ENCODE measurements around the gene SUCLG2. TPM values are rescaled to one million over a fixed set of nuclear protein-coding genes. Genes with fewer than 3 reads are reported as not detected.

The SUCLG2 gene
- total RNA-seq, 1 experiment from 2014 or later, result 33.8 TPM

DNA sequence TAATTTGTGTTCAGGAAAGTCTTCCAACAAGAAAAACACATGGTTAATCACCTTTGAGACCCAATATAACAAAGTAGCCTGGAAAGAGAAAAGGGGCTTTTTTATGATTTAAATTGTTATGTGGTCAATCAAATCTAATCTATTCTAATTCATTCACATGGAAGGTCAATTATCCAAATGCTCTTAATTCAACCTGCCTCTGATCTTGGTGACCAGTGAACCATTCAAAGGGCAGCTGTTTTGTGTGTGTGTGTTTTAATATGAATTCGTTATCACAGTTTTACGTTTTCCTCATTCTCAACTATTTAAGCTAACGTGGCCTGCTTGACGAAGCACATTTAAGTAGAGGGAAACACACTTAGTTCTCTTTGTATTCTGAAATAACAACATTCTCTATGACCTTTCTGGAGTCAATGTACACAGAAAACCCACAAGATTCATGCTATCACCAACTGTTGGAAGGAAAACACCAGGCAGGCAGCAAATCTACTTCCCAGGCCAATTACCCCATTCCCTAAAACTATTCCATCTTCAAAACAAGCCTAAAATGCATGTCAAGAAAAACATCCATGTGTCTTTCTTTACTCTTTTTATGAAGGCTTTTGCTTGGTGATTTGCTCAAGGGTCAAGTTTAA, 195.4 kb downstream of the SUCLG2 start:
- no peak for DNase-seq (ENCODE audit: low spot score)

DNA sequence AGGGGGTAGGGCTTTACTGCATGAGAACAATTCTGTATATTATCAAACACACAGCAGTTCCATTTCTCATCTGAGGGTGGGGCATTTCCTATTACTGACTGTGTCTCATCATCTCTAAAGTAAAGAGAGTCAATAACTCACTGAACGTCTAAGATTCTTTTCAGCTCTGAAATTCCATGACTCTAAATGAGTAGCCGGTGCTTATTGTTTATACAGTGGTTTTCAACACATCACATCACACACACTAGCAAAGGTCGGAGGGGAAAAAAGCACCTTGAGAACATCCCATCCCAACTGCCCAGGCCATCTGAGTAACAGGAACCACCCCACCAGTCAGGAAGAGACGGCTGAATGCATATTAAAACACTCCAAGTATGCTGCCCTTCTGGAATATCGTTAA, 196.0 kb downstream of the SUCLG2 start:
- DNase-seq (ENCODE audit: low spot score), result no peak

DNA sequence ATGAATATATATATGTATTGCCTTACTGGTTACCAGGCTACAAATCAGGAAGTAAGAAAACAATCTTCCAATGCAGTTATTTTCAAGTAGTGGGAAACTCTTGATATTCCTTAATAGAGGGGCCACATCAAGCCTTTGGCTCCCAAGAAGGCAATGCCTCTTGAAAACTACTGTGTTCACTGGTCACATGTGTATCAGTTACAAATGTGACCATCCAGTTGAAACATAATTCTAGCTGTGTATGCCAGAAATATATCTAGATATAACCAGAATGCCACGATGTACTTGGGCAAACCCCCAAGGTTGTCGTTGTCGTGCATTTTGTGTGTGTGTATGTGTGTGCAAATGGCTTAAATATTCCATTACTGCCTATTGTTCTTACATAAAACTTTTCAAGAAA, 200.8 kb downstream of the SUCLG2 start:
- no peak for DNase-seq (ENCODE audit: low spot score)

DNA sequence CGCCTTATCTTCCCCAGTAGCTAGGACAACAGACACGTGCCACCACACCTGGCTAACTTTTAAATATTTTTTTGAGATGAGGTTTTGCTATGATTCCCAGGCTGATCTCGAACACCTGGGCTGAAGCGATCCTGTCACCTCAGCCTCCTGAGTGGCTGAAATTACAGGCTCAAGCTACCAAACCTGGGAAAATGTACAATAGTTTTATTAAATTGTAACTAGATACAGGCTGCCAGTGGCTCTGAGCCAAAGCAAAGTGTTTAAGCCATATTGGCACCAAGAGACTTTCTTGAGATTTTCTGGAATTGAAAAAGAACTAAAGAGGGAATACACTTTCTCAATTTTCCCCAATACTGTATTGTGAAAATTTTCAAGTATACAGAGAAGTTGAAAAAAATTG, 204.3 kb downstream of the SUCLG2 start:
- DNase-seq (ENCODE audit: low spot score), result no peak

DNA sequence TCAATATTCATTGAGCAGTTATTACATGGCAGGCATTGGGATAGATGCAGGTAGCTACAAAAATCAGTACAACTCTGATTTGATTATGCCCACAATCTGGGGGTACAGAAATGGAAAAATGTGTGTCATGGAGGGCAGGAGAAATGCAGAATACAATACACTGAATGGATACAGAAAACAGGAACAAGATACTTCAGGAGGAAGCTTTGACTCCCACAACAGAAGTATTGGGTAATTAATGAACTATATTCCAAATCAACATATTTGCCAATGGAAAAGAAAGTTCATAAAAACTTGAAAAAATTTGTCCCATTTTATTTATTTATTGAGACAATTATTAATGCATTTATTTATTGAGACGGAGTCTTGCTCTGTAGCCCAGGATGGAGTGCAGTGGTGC, 207.0 kb downstream of the SUCLG2 start:
- no peak for DNase-seq (ENCODE audit: low spot score)

DNA sequence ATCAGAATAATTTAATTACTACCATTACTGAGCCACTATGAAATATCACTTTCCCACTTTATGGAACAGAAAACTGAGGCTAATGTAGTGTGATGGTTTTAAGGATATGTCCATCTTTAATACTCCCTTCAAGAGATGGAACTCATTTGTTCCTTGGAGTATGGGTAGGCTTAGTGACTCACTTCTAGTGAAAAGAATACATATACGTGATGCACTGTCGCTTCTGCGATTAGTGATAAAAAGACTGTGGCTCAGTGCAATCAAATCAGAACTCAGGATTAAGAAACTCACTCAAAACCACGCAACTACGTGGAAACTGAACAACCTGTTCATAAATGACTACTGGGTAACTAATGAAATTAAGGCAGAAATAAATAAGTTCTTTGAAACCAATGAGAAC, 216.6 kb downstream of the SUCLG2 start:
- no peak for DNase-seq (ENCODE audit: low spot score)

DNA sequence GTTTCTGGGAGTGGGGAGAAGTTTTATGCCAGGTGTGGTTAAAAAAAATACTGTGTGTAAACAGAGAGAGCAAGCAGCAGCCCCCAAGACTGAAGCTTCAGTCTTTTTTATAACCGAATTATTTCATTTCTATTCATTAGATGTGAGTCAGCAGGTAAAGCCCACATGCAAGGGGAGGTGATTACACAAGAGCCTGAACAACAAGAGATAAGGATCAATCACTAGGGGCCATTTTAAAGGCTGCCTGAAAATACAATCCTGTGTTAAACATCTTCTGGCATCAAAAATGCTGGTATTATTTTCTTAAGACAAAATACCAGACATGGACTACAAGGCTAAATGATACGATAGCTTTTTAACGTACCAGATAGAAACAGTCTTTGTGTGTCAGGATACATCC, 217.3 kb downstream of the SUCLG2 start:
- DNase-seq (ENCODE audit: low spot score), result no peak

DNA sequence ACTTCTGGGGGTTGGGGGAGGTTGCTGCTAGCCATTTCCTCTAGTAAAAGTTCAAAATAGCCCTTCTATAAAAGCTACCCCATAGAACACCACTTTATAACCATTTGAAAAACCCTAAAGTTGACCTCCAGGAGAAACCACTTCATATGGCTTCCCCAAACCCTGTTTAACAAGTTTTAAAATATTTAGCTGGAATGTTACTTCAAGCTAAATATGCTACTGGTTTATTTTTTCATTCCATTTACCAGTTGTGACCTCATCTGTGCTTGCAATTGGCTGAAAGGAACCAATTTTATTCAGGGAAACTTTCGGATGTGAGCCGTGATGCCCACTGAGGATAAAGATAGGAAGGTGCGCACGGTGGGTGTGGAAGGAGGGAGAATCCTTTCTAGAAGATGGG, 221.3 kb downstream of the SUCLG2 start:
- DNase-seq (ENCODE audit: low spot score), result no peak

DNA sequence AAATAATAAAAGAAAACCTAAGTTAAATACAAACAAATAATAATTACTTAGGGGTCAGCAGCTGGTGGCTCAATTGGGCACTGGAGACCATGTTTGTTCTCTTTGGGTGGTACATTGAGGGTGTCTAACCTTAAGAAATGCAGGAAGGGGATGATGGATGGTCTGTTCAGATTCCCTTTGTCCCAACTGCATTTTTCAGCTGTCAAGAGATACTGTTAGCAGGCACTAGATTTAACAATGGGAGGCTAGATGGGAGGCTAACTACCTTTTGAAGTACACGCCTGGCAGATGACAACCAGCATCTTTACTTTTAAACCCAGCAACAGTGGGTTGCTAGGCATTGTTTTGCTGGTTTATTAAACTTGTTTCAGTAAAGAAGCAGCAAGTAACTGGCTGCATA, 222.5 kb downstream of the SUCLG2 start:
- DNase-seq (ENCODE audit: low spot score), result no peak

DNA sequence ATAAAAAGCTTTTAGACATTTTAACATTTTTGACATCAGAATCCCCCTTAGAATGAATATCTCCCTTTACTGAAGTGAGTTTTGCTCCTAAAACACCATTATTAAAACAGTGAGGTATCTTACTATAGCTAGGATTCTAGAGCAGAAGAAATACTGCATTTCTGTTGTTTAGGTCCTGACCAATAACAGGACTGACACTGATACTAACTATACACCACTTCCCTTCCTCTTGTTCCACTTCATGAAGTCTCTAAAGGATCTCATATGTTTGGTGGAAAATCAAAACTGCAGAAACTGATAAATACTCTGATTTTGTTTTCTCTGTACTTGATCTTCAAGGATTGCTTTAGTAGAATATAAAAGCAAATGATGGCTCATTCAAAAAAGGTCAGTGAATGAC, 230.7 kb downstream of the SUCLG2 start:
- no peak for DNase-seq (ENCODE audit: low spot score)

DNA sequence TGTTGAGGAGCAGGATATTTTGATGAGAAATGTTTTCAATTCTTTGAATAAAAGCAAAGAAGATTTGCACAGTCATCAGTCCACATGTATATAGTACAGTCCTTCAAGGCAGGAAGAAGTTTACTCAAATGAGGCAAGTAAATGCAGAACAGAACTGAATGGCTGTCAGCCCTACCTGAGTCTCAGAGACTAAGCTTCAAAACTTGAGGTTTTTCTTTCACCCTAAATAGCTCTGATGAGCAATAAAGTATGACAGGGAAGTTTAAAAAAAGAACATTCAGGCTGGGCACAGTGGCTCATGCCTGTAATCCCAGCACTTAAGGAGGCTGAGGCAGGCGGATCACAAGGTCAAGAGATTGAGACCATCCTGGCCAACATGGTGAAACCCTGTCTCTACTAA, 232.5 kb downstream of the SUCLG2 start:
- no peak for DNase-seq (ENCODE audit: low spot score)

DNA sequence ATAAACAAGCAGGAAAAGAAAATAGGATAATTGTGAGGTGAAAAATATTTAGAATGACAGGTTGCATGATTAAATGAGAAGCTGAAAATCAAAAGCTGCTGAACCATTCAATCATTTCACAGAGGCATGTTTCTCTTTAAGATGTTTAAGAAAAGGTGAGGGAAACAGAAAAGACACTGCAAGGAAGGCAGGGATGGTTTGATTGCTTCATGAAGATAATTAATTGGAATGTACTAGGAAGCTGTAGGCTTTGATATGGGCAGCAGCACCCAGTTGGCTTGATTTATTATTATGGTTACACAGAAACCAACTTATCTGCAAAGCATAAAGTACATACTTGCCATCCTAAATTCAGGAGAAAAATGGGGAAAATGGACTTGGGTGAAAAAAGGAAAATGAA, 234.6 kb downstream of the SUCLG2 start:
- no peak for DNase-seq (ENCODE audit: low spot score)

DNA sequence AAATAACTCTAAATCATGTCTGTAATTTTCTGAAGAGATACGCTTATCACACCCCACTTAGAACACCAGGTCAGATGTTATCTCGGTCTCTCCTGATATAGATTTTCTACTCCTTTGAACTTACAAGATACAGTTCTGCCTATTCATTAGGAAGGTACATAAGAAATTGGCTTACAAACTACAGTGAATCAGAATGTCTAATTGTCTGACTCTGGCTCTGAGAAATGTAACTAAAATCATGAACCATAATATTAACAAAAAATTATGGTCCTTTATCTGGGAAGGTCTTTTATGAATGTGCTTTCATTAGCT, 235.2 kb downstream of the SUCLG2 start:
- no peak for DNase-seq (ENCODE audit: low spot score)

DNA sequence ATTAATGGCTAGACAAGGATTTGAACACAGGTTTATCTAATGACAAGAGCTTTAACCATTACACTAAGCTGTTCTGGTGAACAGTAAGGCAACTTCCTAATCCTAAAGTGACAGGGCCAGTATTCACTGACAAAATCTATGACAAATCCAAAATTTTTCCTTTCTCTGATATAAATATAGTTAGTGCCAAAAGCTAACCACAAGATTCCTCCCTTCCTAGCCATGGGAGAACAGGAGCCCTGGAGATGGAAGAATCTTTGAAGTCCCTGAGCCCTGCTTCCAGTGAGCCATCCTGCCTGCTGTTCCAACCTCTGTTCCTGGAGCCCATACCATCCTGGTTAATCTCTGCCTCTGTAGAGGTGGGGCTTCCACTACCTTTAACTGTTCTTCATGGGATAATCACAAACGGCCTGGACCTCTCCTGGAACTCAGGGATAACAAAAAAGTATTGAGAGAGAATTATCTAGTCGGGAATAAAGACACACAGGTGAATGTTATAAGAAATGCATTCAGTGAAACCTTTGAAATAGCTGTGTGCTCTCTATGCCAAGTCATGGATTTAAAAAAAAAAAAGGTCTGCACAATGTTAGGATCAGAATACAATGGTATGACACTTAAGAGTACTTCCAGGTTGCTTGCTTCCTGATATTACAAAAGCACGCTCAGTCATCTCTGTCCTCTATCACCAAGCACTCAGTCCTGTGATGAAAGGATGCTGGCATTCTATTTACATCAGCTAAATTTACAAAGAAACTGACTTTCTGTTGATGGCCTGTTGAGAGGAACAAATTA, 235.8 kb downstream of the SUCLG2 start:
- no peak for DNase-seq (ENCODE audit: low spot score)

DNA sequence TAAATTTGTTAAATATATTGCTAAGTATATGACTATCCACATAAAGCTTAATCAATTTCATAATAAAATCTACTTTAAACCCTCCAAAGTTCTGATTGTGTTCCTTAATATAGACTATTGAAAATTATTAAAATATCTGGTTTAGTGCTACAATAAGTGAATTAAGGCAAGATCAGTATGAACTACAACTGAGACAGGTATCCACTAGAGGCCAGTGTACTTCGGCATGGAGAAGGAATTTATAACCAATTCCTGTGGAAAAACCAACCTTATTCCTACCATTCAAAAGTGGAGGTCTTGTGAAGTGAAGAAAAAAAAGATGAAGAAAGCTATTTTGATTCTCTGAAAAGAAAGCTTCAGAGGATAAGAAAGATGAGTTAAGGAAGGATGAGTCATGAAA, 237.7 kb downstream of the SUCLG2 start:
- no peak for DNase-seq (ENCODE audit: low spot score)

DNA sequence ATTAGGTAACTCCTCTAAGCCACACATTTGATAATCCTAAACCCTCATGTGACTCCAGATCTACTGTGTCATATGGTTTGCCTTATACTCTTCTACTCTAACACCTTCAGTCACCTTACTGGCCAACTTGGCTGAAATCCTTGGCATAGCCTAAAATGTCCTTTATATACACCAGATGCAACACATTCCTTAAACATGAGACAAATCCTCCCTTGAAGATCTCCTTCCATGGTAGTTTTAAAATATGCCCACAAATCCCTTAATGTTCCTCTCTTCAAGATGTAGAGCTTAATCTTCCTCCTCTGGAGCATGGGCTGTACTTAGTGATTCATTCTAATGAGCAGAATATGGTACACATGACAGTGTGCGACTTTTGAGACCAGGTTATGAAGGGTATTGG, 238.9 kb downstream of the SUCLG2 start:
- no peak for DNase-seq (ENCODE audit: low spot score)

DNA sequence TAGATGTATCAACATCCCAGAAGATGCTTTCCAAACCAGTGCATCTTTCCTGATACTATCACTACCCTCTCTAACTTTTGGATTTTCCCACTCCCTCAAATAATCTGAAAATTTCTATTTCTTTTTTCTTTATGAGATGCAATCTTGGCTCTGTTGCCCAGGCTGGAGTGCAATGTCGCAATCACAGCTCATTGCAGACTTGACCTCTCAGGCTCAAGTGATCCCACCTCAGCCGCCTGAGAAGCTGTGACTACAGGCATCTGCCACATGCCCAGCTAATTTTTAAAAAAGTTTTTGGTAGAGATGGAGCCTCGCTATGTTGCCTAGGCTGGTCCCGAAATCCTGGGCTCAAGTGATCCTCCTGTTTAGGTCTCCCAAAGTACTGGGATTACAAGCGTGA, 239.7 kb downstream of the SUCLG2 start:
- DNase-seq (ENCODE audit: low spot score), result no peak

DNA sequence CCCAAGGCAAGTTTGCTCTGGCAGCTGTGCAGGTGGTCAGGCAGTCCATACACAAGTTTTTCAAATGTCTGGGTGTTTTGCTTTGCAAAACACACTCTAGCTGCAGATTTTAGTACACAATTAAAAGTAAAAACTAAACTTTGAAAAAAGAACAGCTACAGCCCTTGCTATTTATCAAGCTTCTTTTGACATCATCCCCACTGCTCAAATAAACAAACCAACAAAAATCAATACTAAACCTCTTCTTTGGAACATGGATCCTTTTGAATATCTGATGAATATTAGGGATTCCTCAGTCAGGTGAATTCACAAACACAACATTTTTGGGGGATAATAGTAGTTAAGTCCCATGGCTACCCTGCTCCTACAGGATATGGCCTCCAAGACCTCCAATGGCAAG, 249.2 kb downstream of the SUCLG2 start:
- DNase-seq (ENCODE audit: low spot score), result no peak

DNA sequence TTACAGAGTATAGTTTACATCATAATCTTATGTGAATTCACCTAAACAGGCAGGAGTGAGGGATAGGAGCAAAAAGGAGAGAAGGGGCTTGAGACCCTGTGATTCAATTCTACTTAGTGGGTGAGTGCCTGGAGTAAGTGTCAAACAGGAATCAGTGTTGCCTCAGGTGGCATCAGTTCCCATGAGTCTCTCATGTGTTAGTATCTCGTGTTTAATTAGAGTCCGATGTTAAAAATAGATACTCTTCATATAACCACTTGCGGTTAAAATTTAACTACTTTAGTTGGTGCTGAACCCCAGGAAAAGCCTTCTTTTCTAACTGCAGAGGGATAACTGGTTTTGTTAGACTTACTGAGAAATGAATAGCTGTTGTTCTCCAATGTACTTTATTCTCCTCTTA, 251.5 kb downstream of the SUCLG2 start:
- no peak for DNase-seq (ENCODE audit: low spot score)

DNA sequence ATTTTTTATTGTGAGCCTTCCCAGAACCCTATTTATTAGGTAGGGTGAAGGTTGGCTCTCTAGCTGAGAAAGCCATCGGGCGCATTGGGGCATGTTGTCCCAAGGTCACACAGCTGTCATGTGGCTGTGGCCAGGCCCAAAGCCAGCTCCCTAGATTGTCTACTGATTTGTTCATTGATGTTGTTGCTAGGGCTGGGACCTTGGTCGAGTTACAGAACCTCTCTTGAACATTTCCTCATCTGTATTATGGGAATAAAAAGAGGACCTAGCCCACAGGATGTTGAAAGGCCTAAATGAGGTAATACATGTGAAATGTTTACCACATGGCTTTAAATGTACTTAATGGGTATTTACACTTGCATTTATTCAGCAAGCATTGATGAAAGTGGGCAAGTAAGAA, 252.5 kb downstream of the SUCLG2 start:
- DNase-seq (ENCODE audit: low spot score), result no peak

DNA sequence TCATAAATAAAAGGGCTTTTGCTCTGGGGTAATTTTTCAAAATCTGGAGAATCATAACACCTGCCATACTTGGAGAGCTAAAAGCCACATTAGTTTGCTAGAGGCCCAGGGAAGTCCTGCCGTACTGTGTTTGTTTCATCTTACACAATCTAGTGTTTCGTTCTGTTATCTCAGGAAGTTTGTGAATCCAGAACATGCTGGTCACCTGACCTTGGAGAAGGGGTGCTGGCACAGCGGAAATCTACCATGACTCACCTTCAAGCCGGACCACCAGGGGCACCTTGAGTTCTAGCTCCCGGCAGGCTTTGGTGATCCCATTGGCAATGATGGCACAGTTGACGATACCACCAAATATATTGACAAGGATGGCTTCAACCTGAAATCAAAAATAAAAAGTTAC, 253.9 kb downstream of the SUCLG2 start:
- no peak for DNase-seq (ENCODE audit: low spot score)

DNA sequence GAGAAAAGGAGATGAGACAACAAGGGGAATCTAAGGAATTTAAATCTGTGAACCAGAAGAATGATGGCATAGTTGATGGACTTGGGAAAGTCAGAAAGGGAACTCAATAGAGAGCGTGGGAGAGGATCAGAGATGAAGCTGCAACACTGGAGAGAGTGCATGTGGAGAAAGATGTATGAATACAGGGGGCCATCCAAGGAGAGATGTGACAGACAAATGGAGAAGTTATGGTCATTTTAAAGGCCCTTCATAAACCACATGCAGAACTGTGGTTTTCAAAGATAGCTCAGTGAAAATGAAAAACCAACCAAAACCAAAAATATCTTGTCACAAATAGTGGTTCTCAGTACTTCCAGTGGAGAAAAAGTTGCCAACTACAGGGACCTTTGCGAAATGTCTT, 265.2 kb downstream of the SUCLG2 start:
- DNase-seq (ENCODE audit: low spot score), result no peak

DNA sequence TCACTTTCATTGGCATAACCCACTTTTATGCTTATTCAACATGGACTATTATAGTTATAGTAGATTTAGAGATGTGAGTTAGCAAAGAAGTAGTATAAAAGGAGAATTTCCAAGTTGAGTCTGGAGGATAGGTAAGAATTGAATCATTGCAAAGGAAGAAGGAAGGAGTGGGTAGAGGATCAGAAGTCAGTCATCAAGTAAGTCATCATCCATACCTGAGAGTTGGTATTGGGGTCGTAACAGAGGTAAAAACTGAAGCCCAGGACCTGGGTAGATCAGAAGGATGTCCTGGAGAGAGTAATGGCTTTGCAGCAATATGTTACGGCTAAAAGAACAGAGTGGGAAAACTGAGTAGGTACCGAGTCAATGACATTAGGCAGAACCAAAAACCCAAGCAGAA, 265.7 kb downstream of the SUCLG2 start:
- DNase-seq (ENCODE audit: low spot score), result no peak

DNA sequence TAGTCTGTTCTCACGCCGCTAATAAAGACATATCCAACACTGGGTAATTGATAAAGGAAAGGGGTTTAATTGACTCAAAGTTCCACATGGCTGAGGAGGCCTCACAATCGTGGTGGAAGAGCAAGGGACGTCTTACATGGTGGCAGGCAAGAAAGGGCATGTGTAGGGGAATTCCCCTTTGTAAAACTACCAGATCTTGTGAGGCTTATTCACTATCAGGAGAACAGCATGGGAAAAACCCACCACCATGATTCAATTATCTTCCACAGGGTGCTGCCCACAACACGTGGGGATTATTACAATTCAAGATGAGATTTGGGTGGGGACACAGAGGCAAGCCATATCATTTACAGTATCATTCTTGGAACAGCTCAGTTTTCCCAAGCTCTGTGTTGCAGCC, 268.0 kb downstream of the SUCLG2 start:
- DNase-seq (ENCODE audit: low spot score), result no peak

Measured in H4 (cell line).